HepG2 (cell line): ENCODE measurements around the gene PSMG3. TPM values are rescaled to one million over a fixed set of nuclear protein-coding genes. Genes with fewer than 3 reads are reported as not detected.

ENCODE experiments used
- ARID3A ChIP-seq: IDR thresholded peaks from 2 replicates; pipeline ENCODE4 v1.6.1; 2012; ENCODE audit warnings: low read depth, low read length, improper control_type of control experiment
- ATF5 ChIP-seq: sonication (generic); formaldehyde crosslinking; IDR thresholded peaks from 2 replicates; pipeline ENCODE4 v1.4.0; 2020; ENCODE audit warnings: mild to moderate bottlenecking, low read depth, missing genetic modification reagents
- EED ChIP-seq: sonication (generic); formaldehyde crosslinking; IDR thresholded peaks from 2 replicates; pipeline ENCODE4 v1.5.0; 2020; ENCODE audit warnings: mild to moderate bottlenecking, missing genetic modification reagents
- HMGXB4 ChIP-seq, 2 experiments: sonication (generic) in 1 of 2; formaldehyde crosslinking in 1 of 2; IDR thresholded peaks; 2 replicates each; pipeline versions ENCODE4 v1.4.0 to v1.6.1; 2018 to 2020; ENCODE audit warnings: missing genetic modification reagents in 2 of 2, borderline replicate concordance in 1 of 2, low read depth in 1 of 2, mild to moderate bottlenecking in 1 of 2, missing biosample characterization in 1 of 2
- KLF16 ChIP-seq, 2 experiments: sonication (generic) in 1 of 2; formaldehyde crosslinking in 1 of 2; IDR thresholded peaks; 2 replicates each; pipeline versions ENCODE4 v1.6.1 to v1.8.0; 2016 to 2023; ENCODE audit warnings: missing genetic modification reagents in 2 of 2, missing compliant biosample characterization in 1 of 2
- NFE2 ChIP-seq: sonication (generic); formaldehyde crosslinking; IDR thresholded peaks from 2 replicates; pipeline ENCODE4 v1.4.0; 2020; ENCODE audit warnings: missing genetic modification reagents
- RCOR2 ChIP-seq: IDR thresholded peaks from 2 replicates; pipeline ENCODE4 v1.6.1; 2016; ENCODE audit warnings: missing biosample characterization, missing genetic modification reagents
- SKIL ChIP-seq: sonication (generic); formaldehyde crosslinking; IDR thresholded peaks from 2 replicates; pipeline ENCODE4 v1.8.0; 2022; ENCODE audit warnings: missing genetic modification reagents, mild to moderate bottlenecking, moderate library complexity, borderline replicate concordance
- SOX6 ChIP-seq, 2 experiments: fragments of 450-650 bp in 1 of 2; sonication (generic) in 1 of 2; formaldehyde crosslinking in 1 of 2; IDR thresholded peaks; 2 replicates each; pipeline versions ENCODE4 v1.4.0 to v1.6.1; 2017 to 2020; ENCODE audit warnings: antibody characterized with exemption in 1 of 2, mild to moderate bottlenecking in 1 of 2, missing genetic modification reagents in 1 of 2
- SP2 ChIP-seq: sonication (generic); formaldehyde crosslinking; IDR thresholded peaks from 2 replicates; pipeline ENCODE4 v1.5.1; 2020; ENCODE audit warnings: mild to moderate bottlenecking, missing genetic modification reagents
- ZBTB1 ChIP-seq: sonication (generic); formaldehyde crosslinking; IDR thresholded peaks from 2 replicates; pipeline ENCODE4 v1.4.0; 2020; ENCODE audit warnings: missing genetic modification reagents, borderline replicate concordance
- ZBTB39 ChIP-seq: sonication (generic); formaldehyde crosslinking; IDR thresholded peaks from 2 replicates; pipeline ENCODE4 v1.5.0; 2020; ENCODE audit warnings: missing genetic modification reagents
- ZNF136 ChIP-seq: sonication (generic); formaldehyde crosslinking; IDR thresholded peaks from 2 replicates; pipeline ENCODE4 v1.8.1; 2022; ENCODE audit warnings: low read depth, mild to moderate bottlenecking, moderate library complexity, missing genetic modification reagents
- ZNF160 ChIP-seq: sonication (generic); formaldehyde crosslinking; IDR thresholded peaks from 2 replicates; pipeline ENCODE4 v1.8.0; 2022; ENCODE audit warnings: mild to moderate bottlenecking, inconsistent platforms, missing genetic modification reagents
- ZNF414 ChIP-seq: sonication (generic); formaldehyde crosslinking; IDR thresholded peaks from 2 replicates; pipeline ENCODE4 v1.5.0; 2020; ENCODE audit warnings: missing genetic modification reagents
- ZNF562 ChIP-seq: sonication (generic); formaldehyde crosslinking; IDR thresholded peaks from 2 replicates; pipeline ENCODE4 v1.8.0; 2022; ENCODE audit warnings: missing genetic modification reagents, borderline replicate concordance
- ZNF841 ChIP-seq: sonication (generic); formaldehyde crosslinking; IDR thresholded peaks from 2 replicates; pipeline ENCODE4 v1.8.1; 2023; ENCODE audit warnings: missing genetic modification reagents, borderline replicate concordance
- ZNF891 ChIP-seq: sonication (generic); formaldehyde crosslinking; IDR thresholded peaks from 2 replicates; pipeline ENCODE4 v1.5.0; 2020; ENCODE audit warnings: mild to moderate bottlenecking, missing genetic modification reagents
- polyA plus RNA-seq, 8 experiments: library from polyadenylated mRNA; depleted of rRNA in 3 of 8; stranded (reverse) in 7 of 8; unstranded in 1 of 8; fragments of >200 nt; fragmentation: Illumina TruSeq in 4 of 8; extraction: Trizol in 4 of 8; gene quantifications; 2 replicates each; pipeline versions ENCODE4 v1.2.1 to v1.2.3, GENCODE V29; 2011 to 2016; ENCODE audit warnings: low read depth in 4 of 8, missing spikeins in 1 of 8, mixed read lengths in 1 of 8; ENCODE audit not compliant: insufficient read depth in 1 of 8
- total RNA-seq, 5 experiments: library from RNA; depleted of rRNA; stranded (reverse); fragments of >200 nt; fragmentation: Illumina TruSeq; extraction: Trizol; gene quantifications; 2 replicates each; pipeline ENCODE4 v1.2.3, GENCODE V29; 2016; ENCODE audit warnings: low read depth in 1 of 5

The PSMG3 gene
- total and polyA plus RNA-seq, 2 of the 13 experiments (the other 11 are each of a cell fraction or from before 2014, with no cell fraction given), result 29.6 to 48.4 TPM

- peak; percentile 42 to 76; a peak in 3 of 4 replicates for TF ChIP-seq HMGXB4 (CRISPR knock-in tag; IDR thresholded peaks at IDR 0.05; ENCODE audit: borderline replicate concordance in 1 of 2, low read depth in 1 of 2)
- no peak for TF ChIP-seq ZNF160
- no peak for TF ChIP-seq SOX6 (IDR thresholded peaks at IDR 0.05)
- no peak; the same call in 1 of the 2 replicates for TF ChIP-seq SOX6 (CRISPR knock-in tag; IDR thresholded peaks at IDR 0.05)
- TF ChIP-seq NFE2, result no peak
- TF ChIP-seq ATF5 (CRISPR knock-in tag), result no peak
- TF ChIP-seq EED, result peak; percentile 12; the same call in 1 of the 2 replicates
- 0 out of 2 replicates have a peak, but pooled peaks have one; percentile 54 for TF ChIP-seq ZNF891
- no peak for TF ChIP-seq ZBTB39 (CRISPR knock-in tag)
- no peak for TF ChIP-seq ZNF562
- no peak for TF ChIP-seq ARID3A
- no peak for TF ChIP-seq ZNF841 (CRISPR knock-in tag)
- TF ChIP-seq RCOR2 (CRISPR knock-in tag), result 0 out of 2 replicates have a peak, but pooled peaks have one; percentile 21
- TF ChIP-seq ZBTB1, result no peak
- TF ChIP-seq ZNF136, result no peak
- no peak for TF ChIP-seq KLF16 (CRISPR knock-in tag; IDR thresholded peaks at IDR 0.05)
- TF ChIP-seq ZNF414 (CRISPR knock-in tag), result no peak
- TF ChIP-seq SP2 (CRISPR knock-in tag), result no peak
- no peak for TF ChIP-seq SKIL (CRISPR knock-in tag)
These were observed 11.5 kb downstream of the PSMG3 start (continued) for GRCh38 chr7:1558181-1558811.
